ENCODE results near the gene BDKRB1. TPM values are rescaled to one million over a fixed set of nuclear protein-coding genes. Genes with fewer than 3 reads are reported as not detected.

BDKRB1 gene
- total RNA-seq, 2 experiments from 2014 or later, result not detected

DNA sequence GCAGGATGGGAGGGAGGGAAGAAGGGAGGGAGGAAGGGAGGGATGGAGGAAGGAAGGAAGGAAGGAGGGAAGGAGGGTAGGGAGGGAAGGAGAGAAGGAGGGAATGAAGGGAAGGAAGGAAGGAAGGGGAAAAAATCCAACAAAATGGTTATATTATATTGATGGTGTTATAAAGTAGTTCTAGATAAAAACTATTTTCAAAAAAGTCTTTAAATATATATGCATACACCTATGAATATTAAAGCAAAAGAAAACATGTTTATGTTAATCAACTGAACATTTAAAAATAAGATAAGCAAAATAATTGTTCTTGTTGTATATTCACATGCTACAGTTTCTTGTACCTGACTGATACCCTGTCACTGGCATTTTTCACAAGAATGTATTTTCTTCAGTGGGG lies 1.9 kb downstream of the BDKRB1 start:
- CTCF ChIA-PET, result no interaction called here
- POLR2A ChIA-PET, result no interaction called here

DNA sequence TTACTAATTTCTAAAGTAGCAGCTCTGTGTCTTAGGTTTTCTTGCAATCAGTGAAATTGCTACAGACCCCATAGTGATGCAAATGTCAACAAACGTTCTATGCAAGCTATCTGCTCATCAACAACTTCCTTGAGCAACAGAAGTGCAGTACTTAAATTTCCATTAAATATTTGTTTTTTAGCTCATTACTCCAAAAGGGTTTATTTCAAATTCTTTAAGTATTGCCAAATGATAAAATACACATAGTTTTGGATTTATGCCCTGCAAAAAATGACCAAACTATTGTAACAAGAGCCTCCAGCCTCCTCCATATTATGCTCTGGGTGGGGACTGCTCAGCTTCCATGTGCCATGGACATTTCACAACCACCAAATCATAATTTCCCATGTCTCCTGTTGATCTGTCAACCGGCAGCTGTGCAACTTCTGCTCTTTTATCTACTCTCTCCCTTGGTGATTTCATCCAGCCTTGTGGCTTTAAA lies 4.4 kb downstream of the BDKRB1 start:
- POLR2A ChIA-PET, result no interaction called here
- CTCF ChIA-PET, result interaction anchor here (1.1 kb wide), 1 partner anchor 14 kb away, joined by 3 read pairs; no protein-coding TSS in a partner anchor

DNA sequence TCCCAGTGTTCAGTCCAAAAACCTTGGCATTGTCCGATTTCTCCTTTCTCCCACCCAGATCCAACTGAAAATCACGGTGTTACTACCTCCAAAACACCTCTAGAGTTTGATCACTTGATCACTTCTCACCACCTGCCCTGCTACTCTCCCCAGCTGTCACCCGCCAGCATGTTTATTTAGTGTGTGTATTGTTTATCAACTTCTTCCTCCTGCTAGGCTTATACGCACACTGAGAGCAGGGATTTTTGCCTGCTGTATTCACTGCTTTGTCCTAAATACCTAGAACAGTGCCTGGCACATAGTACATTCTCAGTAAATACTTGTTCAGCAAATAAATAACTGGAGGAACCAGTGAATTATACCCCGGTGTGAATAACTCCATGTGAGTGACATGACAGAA lies 5.0 kb downstream of the BDKRB1 start:
- ChIA-PET POLR2A (interaction anchor here (0.6 kb wide), 1 partner anchor 1739 kb away, joined by 3 read pairs; no protein-coding TSS in a partner anchor), CTCF (interaction anchor here (1.1 kb wide), 1 partner anchor 13 kb away, joined by 3 read pairs; no protein-coding TSS in a partner anchor)

DNA sequence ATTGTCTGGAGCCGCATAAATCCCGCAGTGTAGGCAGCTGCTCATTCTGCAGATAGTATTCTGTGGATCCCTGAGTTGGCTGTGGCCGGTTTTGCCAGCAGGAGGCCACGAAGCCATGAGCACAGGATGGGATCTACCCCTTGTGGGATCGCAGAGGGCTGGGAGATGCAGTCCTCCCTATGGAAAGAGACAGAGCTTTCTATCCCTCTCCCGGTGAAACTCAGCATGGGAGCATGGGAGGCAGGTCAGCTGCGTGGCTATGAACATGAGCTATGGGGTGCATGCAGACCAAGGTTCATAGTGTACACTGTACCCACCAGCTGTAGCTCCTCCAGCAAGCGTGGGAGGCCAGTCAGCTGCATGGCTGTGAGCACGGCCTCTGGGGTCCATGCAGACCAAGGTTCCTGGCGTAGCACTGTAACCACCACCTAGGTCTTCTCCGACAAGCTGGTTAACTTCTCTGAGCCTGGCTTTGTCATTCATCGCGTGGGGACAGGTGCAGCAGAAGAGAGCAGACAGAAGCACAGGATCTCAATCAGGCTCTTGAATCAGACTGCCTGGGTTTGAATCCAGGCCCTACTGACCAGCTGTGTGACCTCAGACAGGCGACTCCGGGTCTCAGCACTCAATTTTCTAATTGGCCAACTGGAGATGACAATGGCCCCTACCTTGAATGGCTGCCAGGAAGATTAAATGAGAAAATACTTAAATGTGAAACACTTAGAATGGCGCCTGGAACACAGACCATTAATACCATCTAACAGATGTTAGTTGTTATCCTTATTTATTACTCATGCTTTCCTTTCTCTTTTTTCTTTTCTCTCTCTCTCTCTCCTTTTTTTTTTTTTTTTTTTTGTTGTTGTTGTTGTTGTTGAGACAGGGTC lies 6.0 kb downstream of the BDKRB1 start:
- CTCF ChIA-PET, result interaction anchor here (0.7 kb wide), 1 partner anchor 1996 kb away, joined by 4 read pairs; no protein-coding TSS in a partner anchor
- POLR2A ChIA-PET, result no interaction called here

DNA sequence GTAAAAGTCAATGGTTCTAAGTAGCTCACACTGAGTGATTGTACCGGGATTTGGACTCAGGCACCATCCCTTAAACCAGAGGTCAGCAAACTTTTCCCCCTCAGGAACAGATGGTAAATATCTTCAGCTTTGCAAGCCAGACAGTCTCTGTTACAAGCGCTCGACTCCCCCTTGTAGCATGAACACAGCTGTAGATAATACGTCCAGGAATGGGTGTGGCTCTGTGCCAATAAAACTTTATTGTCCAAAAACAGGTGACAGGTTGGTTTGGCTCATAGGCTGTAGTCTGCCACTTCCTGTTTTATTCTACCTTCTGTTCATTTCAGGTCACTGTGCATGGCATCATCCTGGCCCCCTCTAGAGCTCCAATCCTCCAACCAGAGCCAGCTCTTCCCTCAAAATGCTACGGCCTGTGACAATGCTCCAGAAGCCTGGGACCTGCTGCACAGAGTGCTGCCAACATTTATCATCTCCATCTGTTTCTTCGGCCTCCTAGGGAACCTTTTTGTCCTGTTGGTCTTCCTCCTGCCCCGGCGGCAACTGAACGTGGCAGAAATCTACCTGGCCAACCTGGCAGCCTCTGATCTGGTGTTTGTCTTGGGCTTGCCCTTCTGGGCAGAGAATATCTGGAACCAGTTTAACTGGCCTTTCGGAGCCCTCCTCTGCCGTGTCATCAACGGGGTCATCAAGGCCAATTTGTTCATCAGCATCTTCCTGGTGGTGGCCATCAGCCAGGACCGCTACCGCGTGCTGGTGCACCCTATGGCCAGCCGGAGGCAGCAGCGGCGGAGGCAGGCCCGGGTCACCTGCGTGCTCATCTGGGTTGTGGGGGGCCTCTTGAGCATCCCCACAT lies 7.6 kb downstream of the BDKRB1 start:
- ChIA-PET CTCF (no interaction called here), POLR2A (no interaction called here)

DNA sequence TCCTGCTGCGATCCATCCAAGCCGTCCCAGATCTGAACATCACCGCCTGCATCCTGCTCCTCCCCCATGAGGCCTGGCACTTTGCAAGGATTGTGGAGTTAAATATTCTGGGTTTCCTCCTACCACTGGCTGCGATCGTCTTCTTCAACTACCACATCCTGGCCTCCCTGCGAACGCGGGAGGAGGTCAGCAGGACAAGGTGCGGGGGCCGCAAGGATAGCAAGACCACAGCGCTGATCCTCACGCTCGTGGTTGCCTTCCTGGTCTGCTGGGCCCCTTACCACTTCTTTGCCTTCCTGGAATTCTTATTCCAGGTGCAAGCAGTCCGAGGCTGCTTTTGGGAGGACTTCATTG lies 8.2 kb downstream of the BDKRB1 start:
- ChIA-PET CTCF (interaction anchor here (0.6 kb wide), 1 partner anchor 152 kb away, joined by 3 read pairs; no protein-coding TSS in a partner anchor), POLR2A (no interaction called here)

DNA sequence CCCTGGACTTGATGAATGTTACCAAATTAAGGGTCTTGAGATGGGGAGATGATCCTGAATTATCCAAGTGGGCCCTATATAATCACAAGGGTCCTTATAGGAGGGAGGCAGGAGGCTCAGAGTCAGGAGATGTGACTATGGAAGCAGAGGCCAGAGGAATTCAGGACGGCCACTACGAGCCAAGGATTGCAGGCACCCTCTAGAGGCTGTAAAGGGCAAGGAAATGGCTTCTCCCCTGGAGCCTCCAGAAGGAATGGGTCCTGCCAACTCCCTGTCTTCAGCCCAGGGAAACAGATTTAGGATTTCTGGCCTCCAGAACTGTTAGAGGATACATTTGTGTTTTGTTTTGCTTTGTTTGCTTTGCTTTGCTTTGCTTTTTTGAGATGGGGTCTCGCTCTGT lies 8.8 kb downstream of the BDKRB1 start:
- POLR2A ChIA-PET, result no interaction called here
- CTCF ChIA-PET, result interaction anchor here (0.6 kb wide), 1 partner anchor 153 kb away, joined by 3 read pairs; no protein-coding TSS in a partner anchor

DNA sequence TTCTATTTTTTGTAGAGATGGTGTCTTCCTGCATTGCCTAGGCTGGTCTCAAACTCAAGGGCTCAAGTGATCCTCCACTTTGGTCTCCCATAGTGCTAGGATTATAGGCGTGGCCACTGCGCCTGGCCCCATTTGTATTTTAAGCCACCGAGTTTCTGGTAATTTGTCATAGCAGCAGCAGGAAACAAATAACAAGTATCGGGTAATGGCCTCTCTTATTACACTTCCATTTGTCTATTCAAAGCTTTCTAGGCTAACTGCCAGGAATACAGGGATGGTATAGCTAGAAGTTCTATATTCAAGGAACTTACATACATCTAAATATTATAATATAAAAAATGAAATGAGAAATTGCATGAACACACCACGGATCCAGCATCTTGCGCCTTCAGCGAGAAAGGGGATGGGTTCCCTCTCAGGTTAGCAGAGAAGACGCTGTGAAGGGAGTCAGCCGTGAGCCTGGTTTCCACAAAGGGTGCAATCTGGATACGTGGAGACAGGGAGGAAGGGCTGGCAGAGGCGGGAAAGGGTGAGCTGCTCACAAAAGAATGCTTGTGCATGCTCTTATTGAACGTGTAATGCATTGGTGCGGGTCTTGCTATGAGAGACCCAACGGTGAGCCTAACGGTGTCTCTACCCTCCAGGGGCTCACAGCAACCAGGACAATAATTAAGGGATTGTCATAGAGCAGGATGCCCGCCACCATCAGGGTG lies 9.5 kb downstream of the BDKRB1 start:
- ChIA-PET POLR2A (no interaction called here), CTCF (no interaction called here)

DNA sequence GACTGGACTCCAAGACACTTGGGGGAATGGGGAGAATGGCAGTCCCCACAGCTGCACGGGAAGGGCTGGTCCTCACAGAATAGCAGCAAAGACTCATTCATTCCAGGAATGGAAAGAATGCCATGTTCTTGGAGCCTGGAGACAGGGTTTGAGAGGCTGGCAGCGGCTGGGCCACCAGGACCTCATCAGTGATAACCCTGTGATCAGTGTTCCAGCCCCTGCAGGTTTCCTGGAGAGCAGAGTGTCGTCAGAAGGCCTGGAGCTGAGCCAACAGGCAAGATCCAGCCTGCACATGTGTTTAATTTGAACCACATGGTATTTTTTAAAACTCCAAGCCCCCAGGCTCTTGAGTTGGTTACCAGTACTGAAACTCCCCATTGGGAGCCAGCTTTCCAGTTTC lies 11.3 kb downstream of the BDKRB1 start:
- CTCF ChIA-PET, result no interaction called here
- POLR2A ChIA-PET, result no interaction called here

DNA sequence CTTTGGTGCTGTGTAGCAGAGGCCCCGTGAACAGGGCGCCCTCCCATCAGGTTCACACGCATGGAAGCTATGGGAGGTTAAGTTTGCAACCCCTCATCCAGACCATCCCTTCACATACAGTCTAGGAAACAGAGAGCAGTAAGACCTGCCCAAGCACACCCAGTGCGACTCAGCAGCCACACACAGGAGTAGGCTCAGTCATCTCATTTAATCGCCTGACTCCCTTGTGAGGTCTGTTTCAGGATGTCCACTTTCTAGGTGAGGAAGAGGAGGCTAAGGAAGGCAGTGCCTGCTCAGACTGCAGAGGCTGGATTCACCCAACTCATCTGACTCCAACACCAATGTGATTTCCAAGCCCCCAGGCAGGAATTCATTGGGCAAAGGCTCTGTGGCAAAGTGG lies 11.9 kb downstream of the BDKRB1 start:
- CTCF ChIA-PET, result no interaction called here
- POLR2A ChIA-PET, result no interaction called here

DNA sequence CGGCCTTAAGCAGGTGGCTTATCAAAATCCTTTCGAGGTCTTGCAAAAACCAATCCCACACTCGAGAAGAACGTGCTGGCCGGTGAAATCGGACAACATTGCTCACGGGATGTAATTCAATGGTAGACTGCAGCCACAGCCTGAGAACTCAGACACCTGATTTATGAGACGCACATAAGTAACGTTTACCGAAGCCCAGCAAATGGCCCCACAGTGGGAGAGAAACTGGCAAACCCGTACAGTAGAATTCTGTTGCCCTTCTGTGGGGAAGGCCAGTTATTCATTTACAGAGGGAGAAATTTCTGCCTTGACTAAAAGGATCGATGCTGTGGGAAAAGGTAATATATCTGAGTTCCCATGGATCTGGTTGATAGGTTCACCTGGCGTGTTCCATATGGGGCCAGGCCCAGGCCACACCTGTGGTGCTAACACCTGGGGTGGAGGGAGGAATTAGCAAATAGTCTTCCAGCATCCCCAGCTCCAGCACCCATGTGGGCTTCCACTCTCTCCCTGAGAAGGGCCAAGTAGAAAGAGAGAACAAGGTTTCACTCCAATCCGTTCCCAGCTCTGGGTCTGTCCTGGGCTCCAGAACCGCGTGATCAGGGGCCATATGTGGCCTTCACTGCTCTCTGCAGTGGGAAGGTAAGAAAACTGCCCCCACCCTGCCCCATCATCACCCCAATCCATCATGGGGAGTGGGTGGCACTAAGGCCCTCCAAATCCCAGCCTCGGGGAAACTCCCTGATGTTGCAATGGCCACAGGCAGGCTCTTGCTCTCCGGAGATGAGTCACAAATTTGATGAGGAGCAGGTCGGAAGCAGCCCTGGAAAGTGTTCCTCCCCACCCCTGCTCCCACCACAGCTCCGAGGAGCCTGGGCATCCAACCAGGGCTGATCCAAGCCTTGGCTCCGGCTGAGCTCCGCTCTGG lies 12.7 kb downstream of the BDKRB1 start:
- POLR2A ChIA-PET, result no interaction called here
- CTCF ChIA-PET, result no interaction called here

DNA sequence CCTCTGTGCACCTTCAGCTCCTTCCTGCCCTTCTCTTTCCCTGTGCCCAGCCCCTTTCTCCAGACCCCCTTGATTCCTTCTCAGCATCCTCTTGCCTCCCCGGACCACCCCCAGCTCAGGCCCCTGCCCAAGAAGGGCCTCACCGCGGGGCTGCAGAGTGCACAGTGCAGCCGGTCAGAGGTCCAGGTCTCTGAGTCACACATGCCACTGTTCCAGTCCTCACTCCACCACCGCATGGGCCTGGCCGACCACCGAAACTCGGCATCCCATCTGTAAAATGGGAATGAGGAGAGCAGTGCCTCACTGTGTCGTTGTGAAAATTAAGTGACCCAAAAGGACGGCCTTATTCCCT lies 13.3 kb downstream of the BDKRB1 start:
- POLR2A ChIA-PET, result no interaction called here
- CTCF ChIA-PET, result interaction anchor here (0.6 kb wide), 1 partner anchor 27 kb away, joined by 3 read pairs; no protein-coding TSS in a partner anchor

DNA sequence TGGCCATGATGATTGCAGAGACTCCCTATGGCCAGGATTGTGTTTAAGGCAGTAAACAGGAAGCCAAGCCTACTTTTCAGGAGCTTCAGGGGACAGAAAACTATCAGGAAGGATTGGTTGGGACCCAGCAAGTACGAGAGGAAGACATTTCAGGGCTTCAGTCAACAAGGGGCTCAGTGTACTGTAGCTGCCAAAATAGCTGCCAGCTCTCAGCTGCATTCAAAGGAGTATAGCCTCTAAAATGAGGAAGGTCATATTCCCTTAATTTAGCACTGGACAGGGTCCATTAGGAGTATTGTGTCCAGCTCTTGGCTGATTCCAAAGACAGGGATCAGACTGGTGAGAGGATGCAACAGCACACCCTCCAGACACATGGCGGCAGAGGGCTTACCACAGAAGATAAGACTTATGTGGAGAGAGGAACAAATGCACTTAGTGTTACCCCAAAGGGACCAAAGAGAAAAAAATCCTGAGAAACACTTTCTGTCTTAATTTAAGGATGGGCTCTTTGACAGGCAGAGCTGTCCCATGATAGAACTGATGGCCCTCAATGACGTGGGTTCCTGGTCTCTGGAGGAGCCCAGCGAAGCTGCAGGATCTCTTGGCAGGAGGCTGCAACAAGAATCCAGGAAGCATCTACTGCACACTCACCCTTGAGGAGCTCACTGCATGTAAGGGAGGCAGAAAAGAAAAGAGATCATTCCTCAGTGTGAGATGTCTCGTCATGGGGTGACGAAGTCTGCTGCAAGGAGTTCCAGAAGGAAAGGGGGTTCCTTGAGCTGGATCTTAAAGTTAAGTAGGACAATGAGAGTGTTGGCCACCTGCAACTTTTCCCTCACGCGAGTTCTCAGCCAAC lies 14.8 kb downstream of the BDKRB1 start:
- ChIA-PET POLR2A (no interaction called here), CTCF (no interaction called here)

DNA sequence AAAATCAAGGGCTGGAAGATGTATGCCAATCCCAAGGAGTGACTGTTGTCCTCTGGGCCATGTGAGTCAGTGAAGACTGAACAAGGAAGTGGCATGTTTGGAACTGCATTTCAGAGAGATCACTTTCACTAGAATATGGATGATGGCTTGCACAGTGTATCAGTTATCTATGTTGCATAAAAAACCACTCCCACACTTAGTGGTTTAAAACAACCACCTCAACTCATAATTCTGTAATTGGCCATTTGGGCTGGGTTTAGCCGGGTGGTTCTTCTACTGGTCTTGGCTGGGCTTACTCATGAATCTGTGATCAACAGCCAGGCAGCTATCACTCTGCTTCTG lies 15.4 kb downstream of the BDKRB1 start:
- CTCF ChIA-PET, result no interaction called here
- POLR2A ChIA-PET, result no interaction called here

DNA sequence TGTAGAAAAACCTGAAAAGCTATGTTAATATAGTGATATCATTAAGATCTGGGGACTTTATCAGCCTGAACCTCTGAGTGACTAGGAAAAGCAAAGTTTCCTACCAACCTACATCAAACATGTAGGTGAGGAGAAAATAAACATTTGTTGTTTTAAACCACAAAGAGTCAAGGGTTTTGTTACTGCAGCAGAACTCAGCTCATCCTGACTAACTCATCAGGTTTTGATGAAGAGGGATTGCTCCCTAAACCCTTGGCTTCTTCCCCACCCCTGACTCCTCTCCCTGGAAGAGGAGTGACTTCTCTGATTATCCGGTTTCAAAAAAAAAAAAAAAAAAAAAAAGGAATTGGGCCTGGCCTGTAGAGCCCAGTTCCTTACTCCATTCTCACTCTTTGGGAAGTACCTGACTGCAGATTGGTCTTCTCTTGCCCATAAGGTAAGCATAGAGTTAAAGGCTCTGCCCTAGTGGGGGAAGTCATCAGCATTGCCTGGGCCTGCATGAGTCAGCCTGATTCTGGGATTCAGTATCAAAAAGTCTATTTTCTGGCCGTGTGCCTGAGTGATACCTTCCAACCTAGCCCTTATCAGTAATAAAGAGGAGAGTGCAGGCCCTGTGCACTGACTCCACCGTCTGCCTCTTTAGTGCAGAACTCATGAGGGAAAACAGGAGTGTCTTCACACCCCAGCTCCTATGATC lies 16.9 kb downstream of the BDKRB1 start:
- POLR2A ChIA-PET, result no interaction called here
- CTCF ChIA-PET, result interaction anchor here (0.7 to 1.7 kb wide), 3 partner anchors 102 to 173 kb away, joined by 5 to 6 read pairs (median 6); no protein-coding TSS in a partner anchor

DNA sequence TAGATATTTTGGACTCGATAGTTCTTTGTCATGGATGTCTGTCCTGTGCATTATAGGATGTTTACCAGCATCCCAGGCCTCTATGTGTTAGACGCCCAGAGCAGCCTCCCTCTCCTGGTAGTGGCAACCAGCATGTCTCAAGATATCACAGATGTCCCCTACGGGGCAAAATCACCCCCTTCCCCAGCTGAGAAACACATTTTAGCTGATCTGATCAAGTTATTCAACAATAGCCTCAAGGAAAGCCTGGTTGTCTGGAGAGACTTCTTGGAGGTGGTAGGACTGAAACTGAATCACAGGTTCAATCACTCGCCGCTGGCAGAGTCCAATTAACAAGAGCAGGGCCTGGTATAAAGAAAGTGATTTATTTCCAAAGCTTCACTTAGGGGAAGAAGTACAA lies 17.6 kb downstream of the BDKRB1 start:
- ChIA-PET POLR2A (no interaction called here), CTCF (interaction anchor here (0.9 to 1.7 kb wide), 2 partner anchors 13 to 173 kb away, joined by 3 to 6 read pairs; no protein-coding TSS in a partner anchor)

DNA sequence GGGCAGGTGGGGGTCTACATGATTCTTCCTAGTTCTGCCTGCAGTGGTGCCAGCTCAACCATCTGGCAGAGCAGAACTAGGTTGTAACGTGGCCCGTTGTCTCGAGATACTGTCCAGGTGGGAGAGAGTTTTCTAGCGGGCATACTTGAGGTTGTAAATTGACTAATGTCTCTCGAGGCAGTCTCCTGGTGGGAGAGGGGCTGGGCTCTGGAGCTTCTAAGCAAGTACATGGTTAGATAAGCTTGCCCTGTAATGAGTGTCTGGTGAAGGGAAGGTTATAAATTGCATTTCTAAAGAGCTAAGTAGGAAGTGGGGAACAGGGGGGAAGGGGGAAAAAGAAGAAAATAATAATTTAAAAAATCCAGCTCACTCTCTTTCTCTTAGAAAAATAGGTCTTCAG lies 18.1 kb downstream of the BDKRB1 start:
- POLR2A ChIA-PET, result no interaction called here
- CTCF ChIA-PET, result interaction anchor here (0.9 to 1.7 kb wide), 2 partner anchors 14 to 174 kb away, joined by 3 to 6 read pairs; no protein-coding TSS in a partner anchor

Data from activated CD8-positive, alpha-beta memory T cell treated with anti-CD3 and anti-CD28 coated beads for 36 hours (primary cell).